Measurements from ENCODE around the gene RYR3. TPM values are rescaled to one million over a fixed set of nuclear protein-coding genes. Genes with fewer than 3 reads are reported as not detected.

The RYR3 gene
- total and polyA plus RNA-seq, 10 of the 15 experiments (the other 5 are each of a cell fraction or from before 2014, with no cell fraction given): under 0.01 to 0.44 (median 0.16) TPM; not detected in 5

DNA sequence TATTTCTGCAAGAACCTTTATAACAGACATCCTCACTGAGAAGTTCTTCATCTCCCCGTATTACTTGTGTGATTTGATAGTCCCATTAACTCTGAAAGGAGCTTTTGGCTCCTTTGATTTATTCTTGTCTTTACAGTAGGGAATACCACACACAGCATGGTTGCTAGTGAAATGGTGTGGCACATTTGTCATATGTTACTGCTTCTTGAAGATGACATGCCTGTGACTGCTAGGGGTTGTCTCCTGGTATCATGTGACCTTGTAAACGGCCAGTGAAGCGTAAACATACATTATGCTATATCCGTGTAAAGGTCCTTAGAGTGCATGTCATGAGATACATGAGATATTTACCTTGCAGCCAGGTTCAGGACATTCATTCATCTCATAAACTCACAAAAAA is 197.9 kb downstream of the RYR3 start (continued):
- TF ChIP-seq, protein P1, sequence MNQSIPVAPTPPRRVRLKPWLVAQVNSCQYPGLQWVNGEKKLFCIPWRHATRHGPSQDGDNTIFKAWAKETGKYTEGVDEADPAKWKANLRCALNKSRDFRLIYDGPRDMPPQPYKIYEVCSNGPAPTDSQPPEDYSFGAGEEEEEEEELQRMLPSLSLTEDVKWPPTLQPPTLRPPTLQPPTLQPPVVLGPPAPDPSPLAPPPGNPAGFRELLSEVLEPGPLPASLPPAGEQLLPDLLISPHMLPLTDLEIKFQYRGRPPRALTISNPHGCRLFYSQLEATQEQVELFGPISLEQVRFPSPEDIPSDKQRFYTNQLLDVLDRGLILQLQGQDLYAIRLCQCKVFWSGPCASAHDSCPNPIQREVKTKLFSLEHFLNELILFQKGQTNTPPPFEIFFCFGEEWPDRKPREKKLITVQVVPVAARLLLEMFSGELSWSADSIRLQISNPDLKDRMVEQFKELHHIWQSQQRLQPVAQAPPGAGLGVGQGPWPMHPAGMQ (IDR thresholded peaks at IDR 0.05; ENCODE audit: borderline replicate concordance): no peak

DNA sequence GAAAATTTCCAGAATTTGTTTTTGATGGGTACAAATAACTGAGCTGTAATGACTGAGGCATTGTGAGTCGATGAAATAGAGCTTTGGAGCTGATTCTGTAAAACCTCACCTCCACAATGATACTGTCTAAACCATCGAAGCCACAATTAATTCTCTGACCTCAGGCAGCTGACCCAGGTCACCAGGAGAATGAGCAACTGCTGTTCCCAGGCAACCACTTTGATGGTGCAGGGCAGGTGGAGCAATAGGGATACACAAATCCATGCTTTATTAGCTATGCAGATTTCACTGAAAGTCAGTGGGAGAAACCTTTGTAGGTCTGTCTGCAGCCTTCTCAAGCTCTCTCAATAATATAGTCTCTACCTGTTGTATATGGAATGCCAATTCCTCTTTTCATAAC is 204.4 kb downstream of the RYR3 start:
- Histone ChIP-seq H4K20me1 (ENCODE audit: control insufficient read depth, insufficient read depth) (no peaks in the 10 kb centered on the region), H3K4me1 (ENCODE audit: control insufficient read depth, insufficient read depth, low read length) (no peaks in the 10 kb centered on the region), H3K27ac (ENCODE audit: control insufficient read depth, insufficient read depth) (no peak overlapping the region), H2AFZ (ENCODE audit: control insufficient read depth, low read depth, low read length) (no peak overlapping the region), H3K9ac (ENCODE audit: control insufficient read depth, insufficient read depth, low read length) (no peak overlapping the region), H3K4me3 (no peak overlapping the region), H3K36me3 (ENCODE audit: control insufficient read depth in 2 of 2, insufficient read depth in 2 of 2, low read length in 1 of 2) (no peaks in the 10 kb centered on the region), H3K4me2 (ENCODE audit: control insufficient read depth, insufficient read depth) (no peak overlapping the region), H3K79me2 (ENCODE audit: control insufficient read depth, insufficient read depth, low read length) (no peaks in the 10 kb centered on the region), H3K9me3 (replicated peaks; ENCODE audit: control insufficient read depth, insufficient read depth, low read length) (no peaks in the 10 kb centered on the region), H3K27me3 (replicated peaks in 1 of 2; ENCODE audit: control insufficient read depth in 2 of 2, insufficient read depth in 2 of 2, low read length in 1 of 2) (0 out of 4 replicates have a peak, but pooled peaks cover 0 to 2% of the 10 kb centered on the region in 2 experiments)
- in situ Hi-C loops (cut with MboI): no loop called here
- intact Hi-C loops (cut with micrococcal nuclease; ENCODE audit: unreplicated experiment): no loop called here
- SMC1A ChIA-PET (ENCODE audit: uncharacterized antibody, unreplicated experiment): no interaction called here
- no peak for DNase-seq (ENCODE audit: low read depth, low spot score)
- FAIRE-seq: no peak
- ATAC-seq: no peak
- RAD21 ChIA-PET (ENCODE audit: unreplicated experiment): no interaction called here
- POLR2A ChIA-PET: no interaction called here
- WGBS (ENCODE audit: insufficient coverage, insufficient replicate concordance, low lambda C conversion rate, missing lambda C conversion rate): 15% methylated on average over 2 of the region's 2 CpGs
- BruUV-seq (replicated peaks): no TSS peak
- CTCF ChIA-PET: no interaction called here
- TF ChIP-seq, protein P2, sequence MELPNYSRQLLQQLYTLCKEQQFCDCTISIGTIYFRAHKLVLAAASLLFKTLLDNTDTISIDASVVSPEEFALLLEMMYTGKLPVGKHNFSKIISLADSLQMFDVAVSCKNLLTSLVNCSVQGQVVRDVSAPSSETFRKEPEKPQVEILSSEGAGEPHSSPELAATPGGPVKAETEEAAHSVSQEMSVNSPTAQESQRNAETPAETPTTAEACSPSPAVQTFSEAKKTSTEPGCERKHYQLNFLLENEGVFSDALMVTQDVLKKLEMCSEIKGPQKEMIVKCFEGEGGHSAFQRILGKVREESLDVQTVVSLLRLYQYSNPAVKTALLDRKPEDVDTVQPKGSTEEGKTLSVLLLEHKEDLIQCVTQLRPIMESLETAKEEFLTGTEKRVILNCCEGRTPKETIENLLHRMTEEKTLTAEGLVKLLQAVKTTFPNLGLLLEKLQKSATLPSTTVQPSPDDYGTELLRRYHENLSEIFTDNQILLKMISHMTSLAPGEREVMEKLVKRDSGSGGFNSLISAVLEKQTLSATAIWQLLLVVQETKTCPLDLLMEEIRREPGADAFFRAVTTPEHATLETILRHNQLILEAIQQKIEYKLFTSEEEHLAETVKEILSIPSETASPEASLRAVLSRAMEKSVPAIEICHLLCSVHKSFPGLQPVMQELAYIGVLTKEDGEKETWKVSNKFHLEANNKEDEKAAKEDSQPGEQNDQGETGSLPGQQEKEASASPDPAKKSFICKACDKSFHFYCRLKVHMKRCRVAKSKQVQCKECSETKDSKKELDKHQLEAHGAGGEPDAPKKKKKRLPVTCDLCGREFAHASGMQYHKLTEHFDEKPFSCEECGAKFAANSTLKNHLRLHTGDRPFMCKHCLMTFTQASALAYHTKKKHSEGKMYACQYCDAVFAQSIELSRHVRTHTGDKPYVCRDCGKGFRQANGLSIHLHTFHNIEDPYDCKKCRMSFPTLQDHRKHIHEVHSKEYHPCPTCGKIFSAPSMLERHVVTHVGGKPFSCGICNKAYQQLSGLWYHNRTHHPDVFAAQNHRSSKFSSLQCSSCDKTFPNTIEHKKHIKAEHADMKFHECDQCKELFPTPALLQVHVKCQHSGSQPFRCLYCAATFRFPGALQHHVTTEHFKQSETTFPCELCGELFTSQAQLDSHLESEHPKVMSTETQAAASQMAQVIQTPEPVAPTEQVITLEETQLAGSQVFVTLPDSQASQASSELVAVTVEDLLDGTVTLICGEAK (IDR thresholded peaks at IDR 0.05; ENCODE audit: borderline replicate concordance): no peak
- TF ChIP-seq, protein P3, sequence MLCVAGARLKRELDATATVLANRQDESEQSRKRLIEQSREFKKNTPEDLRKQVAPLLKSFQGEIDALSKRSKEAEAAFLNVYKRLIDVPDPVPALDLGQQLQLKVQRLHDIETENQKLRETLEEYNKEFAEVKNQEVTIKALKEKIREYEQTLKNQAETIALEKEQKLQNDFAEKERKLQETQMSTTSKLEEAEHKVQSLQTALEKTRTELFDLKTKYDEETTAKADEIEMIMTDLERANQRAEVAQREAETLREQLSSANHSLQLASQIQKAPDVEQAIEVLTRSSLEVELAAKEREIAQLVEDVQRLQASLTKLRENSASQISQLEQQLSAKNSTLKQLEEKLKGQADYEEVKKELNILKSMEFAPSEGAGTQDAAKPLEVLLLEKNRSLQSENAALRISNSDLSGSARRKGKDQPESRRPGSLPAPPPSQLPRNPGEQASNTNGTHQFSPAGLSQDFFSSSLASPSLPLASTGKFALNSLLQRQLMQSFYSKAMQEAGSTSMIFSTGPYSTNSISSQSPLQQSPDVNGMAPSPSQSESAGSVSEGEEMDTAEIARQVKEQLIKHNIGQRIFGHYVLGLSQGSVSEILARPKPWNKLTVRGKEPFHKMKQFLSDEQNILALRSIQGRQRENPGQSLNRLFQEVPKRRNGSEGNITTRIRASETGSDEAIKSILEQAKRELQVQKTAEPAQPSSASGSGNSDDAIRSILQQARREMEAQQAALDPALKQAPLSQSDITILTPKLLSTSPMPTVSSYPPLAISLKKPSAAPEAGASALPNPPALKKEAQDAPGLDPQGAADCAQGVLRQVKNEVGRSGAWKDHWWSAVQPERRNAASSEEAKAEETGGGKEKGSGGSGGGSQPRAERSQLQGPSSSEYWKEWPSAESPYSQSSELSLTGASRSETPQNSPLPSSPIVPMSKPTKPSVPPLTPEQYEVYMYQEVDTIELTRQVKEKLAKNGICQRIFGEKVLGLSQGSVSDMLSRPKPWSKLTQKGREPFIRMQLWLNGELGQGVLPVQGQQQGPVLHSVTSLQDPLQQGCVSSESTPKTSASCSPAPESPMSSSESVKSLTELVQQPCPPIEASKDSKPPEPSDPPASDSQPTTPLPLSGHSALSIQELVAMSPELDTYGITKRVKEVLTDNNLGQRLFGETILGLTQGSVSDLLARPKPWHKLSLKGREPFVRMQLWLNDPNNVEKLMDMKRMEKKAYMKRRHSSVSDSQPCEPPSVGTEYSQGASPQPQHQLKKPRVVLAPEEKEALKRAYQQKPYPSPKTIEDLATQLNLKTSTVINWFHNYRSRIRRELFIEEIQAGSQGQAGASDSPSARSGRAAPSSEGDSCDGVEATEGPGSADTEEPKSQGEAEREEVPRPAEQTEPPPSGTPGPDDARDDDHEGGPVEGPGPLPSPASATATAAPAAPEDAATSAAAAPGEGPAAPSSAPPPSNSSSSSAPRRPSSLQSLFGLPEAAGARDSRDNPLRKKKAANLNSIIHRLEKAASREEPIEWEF (IDR thresholded peaks at IDR 0.05; ENCODE audit: insufficient replicate concordance, low read depth, low read length): no peak
- TF ChIP-seq SMARCA5 (IDR thresholded peaks at IDR 0.05) (no peak), MTA2 (IDR thresholded peaks at IDR 0.05; ENCODE audit: low read depth) (no peak), POLR2AphosphoS2 (IDR thresholded peaks at IDR 0.05; ENCODE audit: low read depth, low read length) (no peak), ASH2L (IDR thresholded peaks at IDR 0.05; ENCODE audit: borderline replicate concordance, low read depth) (no peak), CHD2 (IDR thresholded peaks at IDR 0.05; ENCODE audit: borderline replicate concordance, low read depth, low read length) (no peak), MYC (IDR thresholded peaks at IDR 0.05; ENCODE audit: insufficient read depth, insufficient read length, insufficient replicate concordance, low read length, severe bottlenecking) (no peak)
- TF ChIP-seq, protein P4, sequence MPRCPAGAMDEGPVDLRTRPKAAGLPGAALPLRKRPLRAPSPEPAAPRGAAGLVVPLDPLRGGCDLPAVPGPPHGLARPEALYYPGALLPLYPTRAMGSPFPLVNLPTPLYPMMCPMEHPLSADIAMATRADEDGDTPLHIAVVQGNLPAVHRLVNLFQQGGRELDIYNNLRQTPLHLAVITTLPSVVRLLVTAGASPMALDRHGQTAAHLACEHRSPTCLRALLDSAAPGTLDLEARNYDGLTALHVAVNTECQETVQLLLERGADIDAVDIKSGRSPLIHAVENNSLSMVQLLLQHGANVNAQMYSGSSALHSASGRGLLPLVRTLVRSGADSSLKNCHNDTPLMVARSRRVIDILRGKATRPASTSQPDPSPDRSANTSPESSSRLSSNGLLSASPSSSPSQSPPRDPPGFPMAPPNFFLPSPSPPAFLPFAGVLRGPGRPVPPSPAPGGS (IDR thresholded peaks at IDR 0.05; ENCODE audit: borderline replicate concordance, insufficient read depth, low read depth, low read length, poor library complexity, severe bottlenecking): no peak
